HG02840 (cell line): Measurements from ENCODE around the gene HES6.
"Not testable (repeated sequence)": the region's sequence is repeated elsewhere in the genome, so short reads cannot be mapped to it uniquely, and the experiment has no call there.

Experiments
- ATAC-seq: cut with Tn5 transposase; IDR thresholded peaks from one replicate; pipeline ENCODE4 v1.9.1; 2021; ENCODE audit warnings: mild to moderate bottlenecking, moderate library complexity, moderate number of reproducible peaks; ENCODE audit not compliant: unreplicated experiment, low FRiP score

The HES6 gene

DNA sequence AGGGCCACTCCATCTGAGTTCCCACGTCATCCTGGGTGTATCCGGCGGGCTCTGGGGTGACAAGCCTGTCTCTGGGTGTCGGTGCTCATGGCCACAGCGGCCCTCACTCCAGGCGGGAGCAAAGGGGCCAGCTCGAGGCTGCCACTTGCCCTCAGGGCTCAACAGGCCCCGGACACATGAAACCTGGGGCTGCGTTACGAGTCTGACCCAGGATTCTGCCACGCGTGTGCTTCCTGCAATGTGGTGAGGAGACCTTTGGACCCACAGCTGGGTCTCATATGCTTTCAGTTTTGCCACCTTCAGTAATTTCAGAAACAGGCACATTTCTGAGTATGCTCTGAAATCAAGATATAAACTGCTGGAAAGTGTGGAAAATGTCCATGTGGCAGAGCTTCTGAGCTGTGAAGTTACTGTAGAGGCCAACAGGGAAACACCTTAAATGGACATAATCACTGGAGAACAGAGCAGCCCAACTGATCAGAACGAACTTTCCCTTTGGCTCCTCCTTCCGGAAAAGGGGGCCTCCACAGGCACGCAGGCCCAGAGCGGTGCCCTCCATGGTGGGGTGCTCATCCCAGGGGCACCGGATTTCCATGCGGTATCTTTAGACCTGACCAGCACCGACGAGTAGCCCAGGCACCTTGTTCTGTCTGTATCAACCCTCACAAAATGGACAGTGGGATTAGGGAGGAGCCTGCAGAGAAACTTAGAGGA, 34.5 kb upstream of the HES6 start:
- ATAC-seq: no peak

DNA sequence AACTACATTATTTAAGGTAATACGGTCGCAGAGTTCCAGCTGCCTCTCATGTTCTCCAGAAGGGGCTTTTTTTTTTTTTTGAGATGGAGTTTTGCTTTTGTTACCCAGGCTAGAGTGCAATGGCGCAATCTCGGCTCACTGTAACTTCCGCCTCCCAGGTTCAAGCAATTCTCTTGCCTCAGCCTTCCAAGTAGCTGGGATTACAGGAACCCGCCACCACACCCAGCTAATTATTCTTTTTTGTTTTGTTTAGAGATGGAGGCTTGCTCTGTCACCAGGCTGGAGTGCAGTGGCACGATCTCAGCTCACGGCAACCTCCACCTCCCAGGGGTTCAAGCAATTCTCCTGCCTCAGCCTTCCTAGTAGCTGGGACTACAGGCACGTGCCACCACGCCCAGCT, 33.6 kb upstream of the HES6 start:
- not testable (repeated sequence) for ATAC-seq

DNA sequence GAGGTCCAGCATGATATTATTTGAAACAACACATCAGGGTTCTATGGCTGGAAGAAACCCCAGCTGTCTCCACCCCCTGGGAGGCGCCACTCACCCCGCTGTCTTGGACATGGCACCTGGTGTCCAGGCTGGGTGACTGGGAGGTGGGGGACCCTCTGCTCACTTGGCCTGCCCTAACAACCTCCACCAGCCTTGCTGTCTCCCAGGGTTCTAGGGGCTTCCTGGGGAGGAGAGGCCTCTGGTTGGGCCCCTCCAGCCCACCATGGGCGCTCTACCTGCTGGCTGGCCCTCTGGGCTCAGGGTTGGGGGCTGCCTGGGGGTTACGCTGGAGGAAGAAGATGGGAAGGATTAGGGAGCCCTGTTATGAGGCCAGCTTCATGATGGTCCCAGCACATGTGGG, 32.3 kb upstream of the HES6 start:
- no peak for ATAC-seq

DNA sequence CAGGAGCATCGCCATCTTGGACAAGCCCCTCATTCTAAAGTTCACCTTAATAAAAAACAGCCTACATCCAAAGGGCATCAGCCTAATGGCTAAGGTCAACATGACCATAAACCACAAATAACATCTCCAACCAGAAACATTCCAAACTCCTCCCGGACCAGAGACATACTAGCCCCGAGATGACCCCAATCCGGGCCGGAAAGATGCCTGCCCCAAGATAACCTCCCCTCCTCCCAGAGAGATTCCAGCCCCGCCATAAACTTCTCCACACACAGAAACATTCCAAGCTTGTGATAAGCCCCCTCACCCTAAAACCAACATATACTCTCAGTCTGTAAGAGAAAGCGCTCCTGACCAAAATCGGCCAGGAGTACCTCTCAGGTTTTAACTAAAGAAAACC, 31.8 kb upstream of the HES6 start:
- ATAC-seq: not testable (repeated sequence)

DNA sequence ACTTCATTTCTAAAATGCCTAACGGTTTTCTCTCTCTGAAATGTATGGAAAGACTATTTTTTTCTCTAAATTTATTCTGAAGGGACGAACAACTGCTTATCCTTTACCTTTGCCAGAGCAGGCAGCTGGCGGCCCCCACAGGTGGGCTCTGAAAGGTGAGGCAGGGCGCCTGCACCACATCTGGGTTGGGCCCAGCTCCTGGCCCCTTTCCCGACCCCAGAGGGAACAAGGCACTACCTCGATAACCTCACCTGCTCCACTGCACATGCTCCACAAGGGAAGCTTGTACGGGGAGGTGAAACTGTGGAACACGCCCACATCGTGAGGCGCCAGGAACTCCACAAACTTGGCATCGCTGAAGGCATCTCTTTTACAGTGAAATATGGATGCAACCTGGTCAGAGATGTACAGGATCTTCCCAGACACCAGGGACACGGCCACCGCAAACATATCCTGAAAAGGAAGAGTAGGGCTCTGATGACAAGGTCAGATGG, 31.3 kb upstream of the HES6 start:
- ATAC-seq: no peak

DNA sequence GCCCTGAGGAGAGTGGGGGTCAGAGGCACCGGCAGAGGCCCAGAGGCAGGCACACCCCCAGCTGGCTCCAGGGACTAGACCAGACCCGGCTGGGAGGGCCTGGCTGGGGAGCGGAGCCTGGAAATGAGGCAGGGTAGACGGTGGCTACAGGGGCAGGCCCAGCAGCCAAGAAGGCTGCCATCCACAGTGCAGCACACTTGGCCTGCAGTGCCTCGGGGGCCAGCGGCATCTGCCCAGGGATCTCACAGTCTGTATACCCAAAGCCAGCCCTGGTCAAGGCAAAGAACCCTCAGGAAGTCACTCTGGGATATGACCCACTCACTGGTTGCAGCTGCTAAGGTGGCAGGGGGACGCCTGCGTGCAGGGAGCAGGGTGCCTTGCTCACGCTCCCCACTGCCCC, 30.8 kb upstream of the HES6 start:
- no peak for ATAC-seq

DNA sequence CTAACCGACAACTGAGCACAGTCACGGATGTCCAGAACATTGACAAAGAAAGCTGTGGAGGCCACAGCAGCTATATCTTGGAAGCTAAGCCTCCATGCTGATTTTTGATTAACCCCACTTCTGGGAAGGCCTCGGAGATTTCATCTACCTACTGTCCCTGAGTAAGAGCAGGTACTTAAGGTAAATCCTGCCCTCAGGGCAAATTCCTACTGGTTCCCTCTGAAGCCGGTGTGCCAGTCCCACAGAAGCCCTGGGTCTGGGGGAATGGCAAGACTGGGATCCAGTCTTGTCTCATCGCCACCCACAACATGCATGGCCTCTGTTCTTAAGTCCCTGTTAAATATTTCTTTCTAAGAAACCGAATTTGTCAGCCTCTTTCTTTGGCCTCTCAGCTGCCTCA, 29.9 kb upstream of the HES6 start:
- no peak for ATAC-seq

DNA sequence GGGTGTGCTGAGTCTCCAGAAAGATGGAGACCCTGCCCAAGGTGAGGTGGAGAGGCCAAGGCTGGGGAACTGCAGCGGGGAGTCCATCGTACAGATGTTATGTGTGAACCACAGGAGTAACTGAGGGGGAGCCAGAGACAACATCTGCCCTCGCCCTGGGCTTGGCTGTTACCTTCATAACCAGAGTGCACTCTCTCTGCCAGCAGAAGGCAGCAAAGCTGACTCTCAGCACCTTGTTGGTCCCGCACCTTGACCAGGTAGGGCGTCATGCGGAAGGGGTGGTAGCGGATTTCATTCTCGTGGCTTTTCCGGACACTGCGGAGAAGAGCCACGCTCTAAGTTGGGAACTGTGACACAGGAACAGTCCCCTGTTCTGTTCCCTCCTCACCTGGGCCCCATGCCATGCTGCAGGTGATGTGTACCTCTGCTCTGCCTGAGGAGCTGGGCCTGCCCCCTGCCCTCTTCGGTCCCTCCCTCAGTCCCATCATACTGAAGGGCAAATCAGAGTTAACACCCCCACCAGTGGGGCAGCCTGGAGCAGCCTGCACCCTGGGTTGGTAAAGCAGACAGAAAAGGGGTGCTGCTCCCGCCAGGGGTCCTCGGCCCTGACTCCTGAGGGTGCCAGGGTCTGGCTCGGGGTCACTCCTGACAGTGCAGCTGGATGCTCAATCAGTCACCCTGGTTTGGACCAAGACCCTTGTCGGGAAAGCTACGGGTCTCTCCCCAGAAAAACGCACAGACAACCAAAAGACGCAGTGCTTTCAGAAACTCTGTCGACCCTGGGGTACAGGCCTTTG, 28.2 kb upstream of the HES6 start:
- ATAC-seq: no peak

DNA sequence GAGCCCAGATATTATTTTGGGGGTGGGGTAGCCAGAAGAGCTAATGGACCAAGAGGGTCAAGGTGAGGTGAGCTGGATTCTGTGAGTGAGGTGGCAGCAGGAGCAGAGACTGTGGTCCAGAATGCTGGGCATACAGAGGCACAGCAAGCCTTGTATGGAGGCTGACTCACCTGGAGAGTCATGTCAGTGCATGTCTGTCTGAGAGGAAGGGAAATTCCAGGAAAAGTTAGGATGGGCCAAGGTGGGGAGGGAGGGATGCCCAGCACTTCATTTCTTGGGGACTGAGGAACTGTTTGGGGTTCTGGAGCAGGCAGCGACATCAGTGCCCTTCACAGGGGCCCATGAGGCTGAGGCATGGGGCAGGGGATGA, 27.5 kb upstream of the HES6 start:
- ATAC-seq: no peak

DNA sequence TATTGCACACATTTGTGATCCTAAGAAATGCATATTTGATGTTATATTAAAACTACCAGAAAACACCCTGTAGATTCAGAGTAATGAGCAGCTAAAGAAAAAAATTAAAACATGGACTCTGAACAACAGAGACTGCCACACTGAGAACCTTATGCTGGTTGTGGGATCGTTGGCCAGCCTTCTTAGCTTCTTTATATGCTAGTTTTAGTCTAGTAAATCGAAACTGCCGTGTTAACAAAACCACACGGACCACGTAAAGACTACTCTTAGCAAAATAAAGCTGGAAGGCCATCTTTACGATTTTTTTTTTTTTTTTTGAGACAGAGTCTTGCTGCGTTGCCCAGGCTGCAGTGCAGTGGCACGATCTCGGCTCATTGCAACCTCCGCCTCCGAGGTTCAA, 25.8 kb upstream of the HES6 start:
- ATAC-seq: no peak

DNA sequence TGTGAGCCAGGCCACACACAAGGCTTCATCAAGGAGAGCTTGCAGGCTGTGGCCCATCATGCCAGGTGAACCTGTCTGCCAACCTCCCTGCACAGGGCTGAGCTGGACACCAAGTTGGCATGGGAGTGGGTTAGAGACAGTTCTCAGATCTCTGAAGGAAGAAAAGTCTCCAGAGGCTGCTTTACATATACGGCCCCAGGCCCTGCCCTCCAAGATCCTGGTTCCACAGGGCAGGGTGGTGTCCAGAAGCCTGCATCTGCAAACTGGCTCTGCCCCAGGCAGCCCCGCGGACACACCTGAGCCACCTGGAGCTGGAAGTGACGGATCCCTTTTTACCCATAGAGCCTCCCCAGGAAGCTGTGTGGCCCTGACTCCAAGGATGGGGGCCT, 24.2 kb upstream of the HES6 start:
- ATAC-seq: no peak

DNA sequence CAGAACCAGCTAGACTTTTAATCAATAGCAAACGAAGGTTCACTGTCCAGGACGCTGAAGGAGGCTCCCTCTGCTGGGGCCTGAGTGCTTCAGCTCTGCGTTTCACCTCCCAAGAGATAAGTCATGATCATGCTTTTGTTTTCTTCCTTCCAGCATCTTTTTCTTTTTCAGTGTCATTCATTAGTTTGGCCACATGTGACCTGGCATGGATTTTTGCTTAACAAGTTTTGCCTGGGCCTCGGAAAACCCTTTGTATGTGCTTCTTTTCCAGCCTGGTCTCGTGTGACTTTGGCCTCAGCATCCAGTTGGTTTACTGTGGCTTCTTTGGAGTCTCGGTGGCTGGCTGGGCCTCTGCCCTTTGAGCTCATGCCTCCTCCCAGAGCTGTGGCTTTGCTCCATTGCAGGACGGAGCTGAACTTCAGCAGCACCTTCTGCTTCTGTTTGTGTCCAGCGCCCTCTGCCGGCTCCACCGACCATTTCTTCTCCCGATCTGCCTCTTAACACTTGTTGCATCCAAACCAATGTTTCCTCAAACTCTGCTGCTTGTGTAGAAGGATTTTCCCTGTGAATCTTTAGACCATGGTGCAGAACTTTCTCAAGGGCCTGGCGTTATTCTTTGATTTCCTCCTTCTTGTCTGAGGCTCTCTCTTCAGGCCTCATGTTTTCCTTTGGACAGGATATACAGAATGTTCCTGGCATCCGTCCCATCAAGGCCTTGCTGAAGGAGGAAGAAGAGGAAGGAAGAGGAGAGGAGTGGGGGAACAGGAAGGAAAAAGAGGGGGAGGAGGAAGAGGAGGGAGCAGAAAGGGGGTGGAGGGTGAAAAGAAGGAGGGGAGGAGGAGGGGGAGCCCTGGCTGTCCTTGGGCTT, 23.6 kb upstream of the HES6 start:
- no peak for ATAC-seq

DNA sequence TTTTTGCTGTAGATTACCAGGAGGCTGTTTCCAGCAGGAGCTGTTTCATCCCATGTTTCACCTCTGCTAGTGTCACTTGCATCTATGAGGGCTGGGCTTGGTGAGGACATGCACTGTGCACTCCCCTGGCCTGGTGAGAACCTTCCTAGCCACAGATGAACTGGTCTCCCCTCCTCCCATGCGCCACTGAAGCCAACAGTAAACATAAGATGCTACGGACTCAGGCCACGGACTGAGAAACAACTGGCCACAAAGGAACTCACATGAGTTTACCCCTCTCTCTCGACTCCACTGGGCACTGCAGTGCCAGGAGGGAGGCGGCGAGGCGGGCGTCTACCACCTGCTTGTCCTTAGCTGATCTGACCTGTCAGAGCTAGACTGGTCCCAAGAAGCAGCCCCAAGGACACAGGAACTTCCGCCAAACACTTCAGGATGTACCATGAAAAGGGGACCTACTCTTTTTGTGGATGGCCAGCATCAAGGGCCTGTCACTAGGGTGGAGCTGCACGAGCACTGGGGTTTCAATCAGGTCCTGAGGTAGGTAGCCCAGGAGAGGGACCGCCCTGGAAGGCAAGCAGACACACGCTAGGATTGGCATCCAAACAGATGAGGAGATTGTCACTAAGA, 22.8 kb upstream of the HES6 start:
- ATAC-seq: no peak

DNA sequence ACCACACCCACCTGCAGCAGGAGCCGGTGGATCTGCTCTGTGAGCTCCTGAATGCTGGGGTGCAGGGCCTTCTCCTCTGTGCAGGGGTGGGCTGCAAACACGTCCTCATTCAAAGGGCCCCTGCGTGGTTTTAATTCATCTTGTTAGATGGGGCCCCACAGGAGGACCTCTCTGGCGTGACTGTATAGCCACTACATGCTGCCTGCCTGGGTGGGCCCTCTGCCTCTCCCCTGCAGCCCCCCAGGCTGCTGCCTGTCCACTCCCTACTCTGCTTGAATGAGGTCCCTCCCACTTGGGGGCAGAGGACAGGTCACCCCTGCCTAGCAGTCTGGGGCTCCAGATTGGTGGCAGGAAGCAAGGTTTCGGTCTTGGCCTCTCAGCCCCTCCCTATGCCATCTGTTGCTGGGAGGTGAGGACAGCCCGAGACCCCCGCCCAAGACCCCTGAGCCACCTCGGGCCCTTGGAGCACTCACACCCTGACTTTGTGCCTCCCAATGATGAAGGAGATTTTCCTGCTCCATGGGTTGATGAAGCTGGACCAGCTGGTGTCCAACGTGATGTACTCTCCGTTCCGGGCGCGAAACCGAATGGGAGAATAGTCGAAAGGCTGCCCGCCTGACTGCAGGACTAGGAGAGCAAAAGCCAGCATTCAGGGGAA, 22.0 kb upstream of the HES6 start:
- no peak for ATAC-seq

DNA sequence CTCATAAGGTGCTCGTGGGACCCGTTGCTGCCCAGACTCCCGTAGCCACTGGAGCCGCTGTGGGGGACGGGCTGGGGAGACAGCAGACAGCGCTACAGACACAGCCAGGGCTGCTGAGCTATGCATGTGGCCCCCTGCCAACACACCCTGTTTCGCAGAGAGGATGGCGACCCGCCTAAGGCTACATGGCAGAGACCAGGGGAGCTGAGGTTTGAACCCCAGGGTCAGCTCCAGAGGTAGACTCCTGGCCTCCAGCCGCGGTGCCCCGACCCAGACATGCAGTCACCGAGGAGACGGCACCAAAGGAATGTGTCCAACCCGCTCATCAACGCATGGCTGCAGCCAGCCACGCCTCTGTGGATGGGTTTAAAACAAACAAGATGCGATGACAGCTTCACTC, 21.0 kb upstream of the HES6 start:
- ATAC-seq: no peak

DNA sequence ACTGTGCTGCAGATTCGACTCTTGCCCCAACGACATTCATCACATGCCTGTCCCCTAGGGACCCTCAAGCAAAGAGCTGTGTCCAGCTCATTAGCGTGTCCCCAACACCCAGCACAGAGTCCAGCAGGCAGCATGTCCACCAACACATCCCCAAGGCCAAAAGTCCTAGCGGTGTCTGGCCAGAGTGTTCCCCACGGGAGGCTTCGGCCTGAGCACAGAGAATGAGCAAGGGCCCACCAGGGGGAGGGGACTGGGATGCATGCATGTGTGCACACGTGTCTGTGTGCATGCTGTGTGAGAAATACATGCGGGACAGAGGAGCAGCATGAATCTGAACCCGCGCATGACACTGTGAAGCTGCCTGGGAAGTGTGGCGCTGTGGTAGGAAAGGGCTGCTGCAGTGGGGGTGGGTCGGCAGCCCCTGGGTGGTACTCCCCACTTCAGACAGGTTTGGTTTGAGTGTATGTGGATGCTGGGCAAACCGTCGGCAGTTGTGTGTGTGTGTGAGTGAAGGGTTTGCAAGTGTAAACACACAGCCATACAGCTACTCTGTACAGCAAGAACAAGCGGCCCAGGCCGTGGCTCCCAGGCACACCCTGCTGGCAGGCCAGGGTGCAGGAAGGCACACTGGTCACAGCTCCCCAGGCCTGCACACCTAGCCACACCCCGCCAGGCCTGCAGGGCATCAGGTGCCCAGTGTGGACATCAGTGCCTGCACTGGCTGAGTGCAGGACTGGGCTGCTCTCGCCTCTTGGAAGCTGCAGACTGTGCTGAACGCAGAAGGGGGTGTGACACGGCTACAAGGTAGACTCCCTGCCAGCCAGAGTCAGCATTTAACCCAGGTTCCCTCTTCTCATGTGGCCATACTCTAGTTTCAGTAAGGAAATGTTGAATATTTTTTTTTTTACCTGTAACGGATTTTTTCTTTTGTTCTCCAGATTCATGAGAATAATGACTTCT, 19.5 kb upstream of the HES6 start:
- no peak for ATAC-seq

DNA sequence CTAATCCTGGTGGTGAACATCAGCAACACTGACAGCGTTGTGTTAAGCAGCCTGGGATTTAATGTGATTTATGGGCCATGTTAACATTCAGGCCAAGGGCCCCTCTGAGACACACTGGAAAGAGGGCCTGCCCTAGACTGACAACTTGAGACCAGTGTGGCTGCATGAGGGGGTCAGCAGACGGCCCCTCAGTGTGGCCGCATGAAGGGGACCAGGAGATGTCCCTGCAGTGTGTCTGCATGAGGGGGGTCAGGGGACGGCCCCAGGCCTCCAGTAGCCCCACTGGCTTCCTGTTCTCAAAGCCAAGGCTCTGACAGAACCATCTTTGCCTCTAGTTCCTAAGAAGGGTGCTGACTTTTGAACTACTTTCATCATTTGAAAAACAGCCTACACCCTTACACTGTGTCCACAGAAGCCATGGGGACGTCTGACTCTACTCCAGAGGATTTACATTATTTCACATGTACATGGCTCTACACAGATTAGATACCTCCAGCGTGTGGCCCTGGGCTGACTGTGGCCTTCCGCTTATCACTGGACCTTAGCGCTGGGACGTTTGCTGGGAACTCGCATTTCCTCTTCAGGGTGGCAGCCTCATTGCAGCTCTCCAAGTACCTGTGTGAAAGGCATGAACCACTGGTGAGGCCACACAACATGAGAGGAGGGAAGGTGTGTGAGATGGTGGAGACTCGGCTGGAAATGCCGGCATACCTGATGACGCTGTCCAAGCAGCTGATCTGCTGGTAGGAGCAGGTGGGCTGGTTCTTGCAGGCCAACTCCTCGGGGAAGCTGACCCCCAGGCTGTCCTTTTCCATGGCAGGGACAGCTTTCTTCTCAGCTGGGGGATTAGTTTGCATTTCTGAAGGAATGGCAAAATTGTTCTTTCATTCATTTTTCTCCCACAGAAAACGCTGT, 18.2 kb upstream of the HES6 start:
- ATAC-seq: no peak

DNA sequence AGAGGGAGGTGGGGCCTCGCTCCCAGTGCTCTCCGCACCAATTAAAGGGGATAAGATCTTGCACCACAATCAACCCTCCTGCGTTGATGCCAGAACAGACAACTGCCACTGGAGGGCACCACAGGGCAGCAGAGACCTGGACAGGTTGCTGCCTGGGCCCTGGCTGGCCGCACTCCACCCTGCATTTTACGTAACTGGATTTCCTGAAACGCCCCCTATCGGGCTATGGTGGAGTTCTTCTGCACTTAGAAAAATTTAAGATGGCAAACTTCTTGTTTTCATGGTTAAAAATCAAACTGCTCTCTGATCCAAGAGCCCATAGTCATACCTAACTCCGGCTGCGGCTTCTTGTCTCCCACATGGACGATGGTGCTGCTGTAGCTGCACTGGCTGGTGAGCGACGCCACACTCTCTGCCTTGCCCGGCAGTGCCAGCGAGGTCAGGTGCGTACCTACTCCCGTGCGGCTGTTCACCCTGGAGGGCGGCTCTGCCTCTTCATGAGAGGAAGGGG, 16.8 kb upstream of the HES6 start:
- ATAC-seq: no peak
